COLO668 (cell line): ENCODE measurements around the gene LPP.

ENCODE experiments used
- DNase-seq: peaks from one replicate; lab custom pipeline; 2025; ENCODE audit not compliant: unreplicated experiment; lab: John Stamatoyannopoulos, UW

Gene LPP

DNA sequence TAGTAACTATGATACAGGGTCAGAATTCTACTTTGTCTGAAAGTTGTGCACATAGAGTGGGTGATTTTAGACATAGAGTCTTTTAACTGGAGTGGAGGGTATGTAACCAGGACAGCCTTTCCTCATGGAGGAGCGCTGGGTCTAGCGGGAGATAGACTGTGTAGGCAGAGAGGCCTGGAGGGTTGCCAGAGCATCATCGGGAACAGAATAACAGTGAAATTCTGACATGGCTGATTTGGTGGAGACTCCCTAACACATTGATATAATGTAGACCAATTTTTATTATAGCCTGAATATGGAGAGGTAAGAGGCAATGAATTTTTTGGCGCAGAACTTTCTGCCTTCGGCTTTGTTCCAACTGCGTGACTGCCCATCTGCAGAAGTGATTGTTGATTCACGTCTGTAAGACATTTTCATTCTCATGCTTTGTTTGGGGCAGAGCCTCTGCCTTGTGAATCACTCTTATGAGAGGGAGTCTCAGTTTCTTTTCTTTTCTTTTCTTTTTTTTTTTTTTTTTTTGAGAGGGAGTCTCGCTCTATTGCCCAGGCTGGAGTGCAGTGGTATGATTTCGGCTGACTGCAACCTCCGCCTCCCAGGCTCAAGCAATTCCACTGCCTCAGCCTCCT is 16.0 kb downstream of the LPP start:
- no peak for DNase-seq

DNA sequence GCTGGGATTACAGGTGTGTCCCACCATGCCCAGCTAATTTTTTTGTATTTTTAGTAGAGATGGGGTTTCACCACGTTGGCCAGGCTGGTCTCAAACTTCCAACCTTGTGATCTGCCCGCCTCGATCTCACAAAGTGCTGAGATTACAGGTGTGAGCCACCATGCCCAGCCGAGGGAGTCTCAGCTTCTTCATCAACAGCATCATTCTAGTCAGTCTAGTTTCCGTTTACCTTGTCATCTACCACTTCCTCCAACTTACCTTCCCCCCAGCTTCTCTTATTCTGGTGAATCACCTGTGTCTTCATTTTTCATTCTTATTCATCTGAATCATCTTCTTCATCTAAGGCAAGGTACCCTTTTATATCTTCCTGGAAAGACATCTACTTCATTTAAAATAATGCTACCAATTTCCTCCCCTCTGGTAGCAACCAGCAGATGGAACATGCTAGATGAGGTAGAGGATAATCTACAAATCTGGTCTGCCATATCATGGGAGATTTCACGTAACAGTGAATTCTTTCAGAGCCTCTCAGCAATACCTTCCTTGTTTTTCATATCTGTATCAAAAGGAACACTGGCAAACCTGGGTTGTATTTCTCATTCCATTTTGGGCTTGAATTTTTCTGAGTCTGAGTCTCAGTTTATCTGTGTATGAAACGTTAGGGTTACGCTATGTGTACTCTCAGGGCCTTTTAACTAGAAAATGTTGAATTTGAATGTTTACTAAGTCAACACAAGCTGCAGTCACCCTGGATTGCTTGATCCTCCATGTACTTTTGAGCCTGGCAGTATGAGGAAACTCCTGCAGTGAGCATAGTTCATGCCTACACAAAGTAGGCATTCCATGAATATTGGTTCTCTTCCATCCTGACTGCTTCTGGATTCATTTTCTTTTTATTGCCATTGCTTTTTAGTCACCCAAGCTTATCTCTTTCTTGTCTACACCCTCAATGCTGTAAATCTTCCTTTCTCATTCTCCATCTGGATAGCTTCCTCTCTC is 16.8 kb downstream of the LPP start:
- DNase-seq = no peak

DNA sequence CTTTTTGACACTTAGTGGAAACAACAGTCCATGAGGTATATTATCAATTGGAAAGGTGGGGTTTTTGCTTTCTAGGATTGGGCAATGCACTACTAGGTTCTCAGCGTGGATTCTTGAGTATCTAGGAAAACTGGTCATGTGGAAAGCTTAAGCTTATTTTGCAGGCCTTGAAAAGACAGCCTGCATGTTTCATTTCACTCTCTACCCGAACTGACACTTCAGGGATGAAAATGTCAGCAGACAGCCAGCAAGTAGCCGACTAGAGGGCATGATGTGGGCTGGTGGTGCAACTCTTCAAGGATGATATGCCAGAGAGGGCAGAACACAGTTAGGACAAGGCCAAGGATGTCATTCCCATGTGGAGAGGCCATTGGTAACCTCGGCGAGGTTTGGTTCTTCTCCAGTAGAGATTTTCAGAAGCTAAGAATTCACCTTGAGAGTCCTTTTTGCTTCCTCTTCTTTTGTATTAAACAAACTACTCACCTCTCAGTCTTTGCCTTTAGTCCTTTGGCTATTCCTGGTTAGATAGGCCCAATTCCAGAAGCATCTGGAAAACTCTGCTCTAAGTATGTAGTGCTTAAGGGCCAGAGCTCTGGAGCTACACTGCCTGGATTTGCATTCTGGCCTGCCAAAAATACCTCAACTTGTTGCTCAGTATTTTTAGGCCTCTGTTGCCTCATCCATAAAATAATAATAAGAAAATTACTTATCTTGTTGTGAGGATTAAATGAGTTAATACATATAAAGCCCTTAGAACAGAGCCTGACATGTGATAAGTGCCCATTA is 17.9 kb downstream of the LPP start:
- no peak for DNase-seq

DNA sequence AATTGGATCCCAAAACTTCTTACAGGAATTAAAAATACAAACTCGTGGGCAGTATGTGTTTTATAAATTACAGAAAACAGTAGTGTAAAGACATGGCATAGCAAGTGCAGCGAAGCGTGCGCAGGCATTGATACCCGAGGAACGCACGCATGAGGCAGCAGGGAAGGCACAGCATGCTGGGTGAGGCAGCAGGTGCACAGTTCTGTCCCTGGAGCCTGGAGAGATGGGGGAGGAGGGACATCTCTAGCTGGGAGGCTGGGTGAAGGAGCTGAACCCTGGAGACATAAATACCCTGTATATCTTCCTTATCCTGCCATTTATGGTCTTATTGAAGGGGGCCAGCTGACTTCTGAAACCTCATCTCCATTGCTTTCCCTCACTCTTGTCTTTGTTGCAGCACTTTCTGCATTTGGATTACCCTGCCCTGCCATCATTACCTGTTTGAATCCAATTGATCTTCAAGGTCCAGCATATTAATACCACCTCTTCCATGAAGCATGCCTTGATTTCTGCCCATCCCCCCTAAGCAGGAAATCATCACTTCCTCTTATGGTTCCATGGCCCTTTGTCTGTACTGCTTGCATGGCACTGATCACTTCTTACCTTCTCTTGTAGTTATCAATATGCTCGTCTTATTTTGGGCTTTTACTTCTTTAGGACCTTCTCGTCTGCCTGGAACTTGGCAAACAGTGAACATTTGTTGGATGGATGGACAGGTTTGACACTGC is 20.5 kb downstream of the LPP start:
- DNase-seq = peak; percentile 43

DNA sequence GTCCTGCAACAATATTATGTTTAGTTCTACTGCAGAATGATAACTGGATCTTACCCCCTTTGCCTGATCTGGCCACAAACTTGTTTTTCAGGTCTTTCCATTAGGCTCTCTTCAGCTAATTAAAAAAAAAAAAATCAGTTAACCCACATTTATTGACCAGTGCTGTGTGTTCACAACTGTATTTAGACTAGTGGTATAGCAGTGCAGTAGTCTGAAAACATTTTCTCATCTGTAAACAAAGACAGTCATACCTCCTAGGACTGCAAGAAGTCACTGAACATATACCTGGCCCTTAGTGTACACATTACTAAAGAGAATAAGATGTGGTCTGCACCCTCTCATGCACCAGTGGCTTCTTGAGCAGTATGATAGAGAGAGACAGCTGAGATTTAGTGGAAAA is 22.5 kb downstream of the LPP start:
- DNase-seq = no peak

DNA sequence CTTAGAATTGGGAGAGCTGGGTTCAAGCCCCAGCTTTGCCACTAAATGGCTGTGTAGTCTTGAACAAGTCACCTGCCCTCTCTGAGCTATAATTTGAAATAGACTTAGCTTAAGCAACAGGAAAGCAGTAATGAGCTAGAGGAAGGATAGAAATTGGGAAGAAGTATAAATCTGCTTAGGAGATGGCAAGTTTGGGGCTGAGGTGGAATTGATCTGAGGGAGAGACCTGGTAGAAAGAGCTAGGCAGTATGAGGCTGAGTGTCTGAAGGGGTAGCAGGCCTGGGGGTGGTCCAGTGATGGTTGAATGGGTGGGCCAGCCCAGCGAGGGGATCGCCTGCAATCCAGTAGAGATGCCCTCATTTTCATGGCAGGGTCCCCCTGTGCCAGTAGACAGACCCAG is 22.9 kb downstream of the LPP start:
- DNase-seq = no peak

DNA sequence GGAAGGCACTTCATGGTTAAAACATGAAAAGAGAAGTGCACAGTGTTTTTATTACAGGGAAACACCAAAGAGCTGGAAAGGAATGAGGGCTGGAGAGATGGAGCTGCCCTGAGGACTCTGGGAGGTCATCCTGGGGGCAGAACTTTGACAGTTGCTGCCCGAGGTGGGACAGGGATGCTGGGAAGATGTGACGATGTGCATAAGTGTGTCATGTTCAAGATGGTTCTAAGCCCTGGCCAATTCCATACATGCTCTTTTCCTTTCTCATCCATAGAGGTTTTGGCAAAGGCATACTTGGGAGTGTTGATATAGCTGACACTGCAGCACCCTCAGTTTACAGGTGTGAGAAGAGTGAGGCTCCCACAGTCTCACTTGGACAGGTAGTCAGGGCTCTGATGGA is 23.8 kb downstream of the LPP start:
- DNase-seq = no peak

DNA sequence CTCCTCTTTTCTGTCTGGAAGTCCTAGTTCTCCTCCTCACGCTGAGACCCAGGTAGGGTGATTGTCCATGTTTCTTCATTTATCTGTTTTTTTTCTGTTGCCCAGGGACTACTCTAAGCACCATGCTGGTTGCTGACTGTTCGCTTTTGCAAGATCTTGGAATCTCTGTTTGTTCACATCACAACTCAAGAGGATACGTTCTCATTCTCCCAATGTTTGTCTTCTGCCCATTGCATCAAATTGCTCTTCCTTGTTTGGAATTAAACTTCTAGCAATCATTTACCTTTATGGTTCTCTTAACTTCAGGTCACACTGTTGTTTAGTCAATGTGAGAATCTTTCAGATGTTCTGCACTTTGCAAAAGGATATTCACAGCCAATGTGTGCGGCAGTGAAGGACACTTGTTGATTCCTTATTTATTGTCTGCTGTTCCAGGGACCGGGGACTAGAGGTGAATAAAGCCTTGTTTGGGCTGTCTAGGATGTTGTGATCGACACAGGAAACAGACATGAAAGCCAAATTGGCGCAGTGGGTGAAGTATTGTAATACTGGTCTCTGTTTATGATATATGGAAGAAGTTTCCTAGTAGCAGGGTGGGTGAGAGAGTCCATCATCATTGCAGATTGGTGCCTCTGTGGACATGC is 24.5 kb downstream of the LPP start:
- DNase-seq = no peak

DNA sequence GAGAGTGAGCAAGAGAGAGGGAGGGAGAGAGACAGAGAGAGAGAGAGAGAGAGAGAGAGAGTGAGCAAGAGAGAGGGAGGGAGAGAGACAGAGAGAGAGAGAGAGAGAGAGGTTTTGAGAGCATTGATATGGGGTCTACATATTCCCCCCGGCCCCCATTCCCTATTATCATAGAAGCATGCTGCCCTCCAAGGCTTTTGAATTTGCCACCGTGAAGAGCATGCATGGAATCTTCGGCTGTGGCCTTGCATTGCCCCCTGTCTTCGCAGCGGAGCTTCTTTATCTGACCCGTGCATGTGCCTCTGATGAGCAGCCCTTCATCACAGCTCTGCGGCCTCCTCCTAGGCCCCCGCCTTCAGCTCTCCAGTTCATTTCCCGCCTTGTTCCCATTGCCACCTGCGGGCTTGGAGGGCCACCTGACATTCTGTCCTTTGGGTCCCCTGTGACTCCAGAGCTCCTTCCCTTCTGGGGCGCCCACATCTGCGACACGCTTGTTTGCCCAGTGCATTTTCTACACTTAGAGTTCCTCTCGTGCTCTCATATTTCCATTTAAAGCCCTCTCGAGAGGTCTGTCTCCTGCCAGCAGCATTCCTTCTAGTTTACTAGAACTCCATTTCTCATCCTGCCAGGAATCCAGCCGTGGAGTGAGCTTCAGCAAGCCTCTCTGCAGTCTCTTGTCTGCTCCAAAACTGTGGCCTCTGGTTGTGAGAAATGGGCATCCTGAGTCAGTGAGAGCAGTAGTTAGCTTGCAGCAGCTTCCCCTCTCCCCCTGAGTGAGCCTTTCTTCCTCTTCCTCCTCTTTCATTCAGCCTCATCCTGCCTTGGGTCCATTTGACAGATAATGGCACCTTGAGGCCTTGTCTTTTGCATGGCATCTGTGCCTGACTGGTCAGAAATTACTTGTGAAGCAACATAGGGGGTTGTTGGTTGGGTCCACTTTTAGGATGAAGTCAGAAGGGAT is 25.3 kb downstream of the LPP start:
- no peak for DNase-seq

DNA sequence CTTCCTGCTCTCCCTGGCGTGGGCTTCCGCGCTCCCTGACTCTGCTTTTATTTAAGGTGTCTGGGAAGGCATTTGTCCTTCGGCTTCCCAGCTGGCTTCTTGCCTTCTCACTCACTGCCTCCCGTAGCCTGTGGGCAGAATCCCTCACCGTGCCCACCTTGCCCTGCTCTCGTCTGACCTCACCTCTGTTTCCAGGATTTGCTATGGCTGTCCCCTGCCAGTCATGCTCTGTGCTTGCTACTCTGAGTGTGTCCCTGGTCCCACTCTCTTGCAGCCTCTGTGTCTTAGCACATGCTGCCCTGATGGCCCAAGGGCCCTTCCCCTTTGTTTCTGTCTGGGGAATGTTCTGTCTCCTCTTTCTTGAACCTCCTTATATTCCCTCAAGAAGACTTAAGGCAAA is 26.2 kb downstream of the LPP start:
- no peak for DNase-seq

DNA sequence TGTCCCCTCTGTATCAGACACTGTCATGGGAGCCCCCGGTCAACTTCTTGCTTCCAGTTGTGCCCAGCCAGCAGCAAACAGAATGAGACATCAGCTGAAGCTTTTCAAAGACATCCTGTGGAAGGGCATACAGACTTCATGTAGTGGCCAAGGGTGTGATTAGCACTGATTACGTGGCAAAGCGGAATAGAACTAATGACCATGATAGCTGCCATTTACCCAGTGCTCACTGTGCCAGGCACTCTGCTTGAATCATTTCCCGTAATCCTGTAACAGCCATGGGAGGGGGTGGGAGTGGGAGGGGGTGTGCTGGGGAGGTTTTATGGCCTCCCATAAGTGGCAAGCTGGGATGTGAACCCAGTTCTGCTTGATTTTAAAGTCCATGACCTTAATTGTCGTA is 29.5 kb downstream of the LPP start:
- DNase-seq = no peak

DNA sequence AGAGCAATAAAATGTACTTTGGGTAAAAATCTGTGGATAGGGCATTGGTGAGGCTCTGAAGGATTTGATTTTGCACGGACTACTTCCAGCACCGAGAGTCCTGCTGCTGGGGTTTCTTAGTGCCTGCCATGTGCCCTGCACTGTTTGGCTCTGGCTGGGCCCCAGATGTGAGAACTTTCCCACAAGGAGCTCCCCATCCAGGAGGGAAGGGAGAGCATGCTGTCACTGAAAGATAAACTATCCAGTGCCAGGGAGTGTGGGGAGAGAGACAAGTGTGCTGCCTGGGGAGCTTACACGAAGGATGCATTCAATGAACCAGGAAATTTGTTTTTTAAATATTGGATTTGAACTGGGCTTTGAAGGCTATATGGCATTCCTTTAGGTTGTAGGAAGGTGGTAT is 30.2 kb downstream of the LPP start:
- no peak for DNase-seq

DNA sequence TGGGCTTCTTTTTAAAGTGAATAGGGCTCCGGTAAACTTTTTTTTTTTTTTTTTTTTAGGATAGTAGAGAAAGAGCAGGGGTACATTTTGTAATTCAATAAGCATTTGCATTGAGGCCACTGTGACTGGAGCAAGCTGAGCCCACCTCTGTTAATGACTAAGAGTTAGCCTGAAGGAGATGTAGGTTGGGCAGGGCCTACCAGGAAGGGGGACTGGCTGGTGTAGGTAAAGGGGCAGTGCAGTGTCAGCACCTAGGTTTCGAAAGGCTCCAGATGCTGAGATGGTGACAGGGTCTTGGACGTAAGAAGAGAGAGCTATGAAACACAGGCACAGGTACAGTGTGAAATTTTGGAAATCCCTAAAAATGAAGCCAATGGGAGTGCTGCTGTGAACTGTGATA is 30.7 kb downstream of the LPP start:
- DNase-seq = no peak

DNA sequence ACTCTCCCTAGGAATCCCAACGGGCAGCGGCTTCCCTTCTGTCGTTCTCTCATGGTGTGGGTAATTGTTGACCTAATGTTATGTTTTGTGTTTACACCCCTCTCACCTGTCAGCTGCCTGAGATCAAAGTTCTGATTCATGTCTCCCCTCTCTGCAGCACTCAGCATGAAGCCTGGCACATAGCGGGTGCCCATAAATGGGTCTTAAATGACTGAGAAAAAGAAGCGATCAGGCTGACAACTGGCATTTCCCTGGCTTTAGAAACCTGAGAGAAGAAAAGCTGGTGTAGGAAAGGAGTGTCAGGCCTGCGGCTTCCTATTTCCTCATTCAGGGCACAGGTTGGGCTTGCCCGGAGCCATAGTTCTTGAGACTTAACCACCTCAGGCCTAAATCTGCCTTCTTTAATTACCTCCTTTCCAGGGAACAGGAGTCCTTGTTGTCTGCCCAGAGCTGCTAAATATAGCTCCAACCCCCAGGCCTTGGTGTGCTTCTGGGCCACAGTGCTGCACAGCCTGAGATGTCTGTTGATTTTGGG is 31.8 kb downstream of the LPP start:
- peak; percentile 34 for DNase-seq

DNA sequence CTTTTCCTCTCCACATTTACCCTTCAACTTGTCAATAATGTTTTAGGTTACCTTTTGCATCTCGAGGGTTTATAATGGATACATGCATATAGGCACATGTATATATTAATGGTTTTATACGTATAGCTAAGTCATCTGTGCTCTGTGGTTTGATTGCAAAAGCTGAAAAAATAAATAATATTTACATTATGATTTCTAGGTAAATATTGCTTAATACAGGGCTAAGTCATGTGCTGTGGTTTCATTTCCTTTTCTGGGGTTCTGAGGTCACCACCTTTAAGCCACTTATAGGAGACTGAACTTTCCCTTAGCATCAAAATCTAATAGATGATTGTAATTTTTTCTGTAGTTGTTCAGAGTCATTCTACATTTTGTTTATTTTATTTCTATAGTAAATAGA is 33.1 kb downstream of the LPP start:
- DNase-seq = no peak

DNA sequence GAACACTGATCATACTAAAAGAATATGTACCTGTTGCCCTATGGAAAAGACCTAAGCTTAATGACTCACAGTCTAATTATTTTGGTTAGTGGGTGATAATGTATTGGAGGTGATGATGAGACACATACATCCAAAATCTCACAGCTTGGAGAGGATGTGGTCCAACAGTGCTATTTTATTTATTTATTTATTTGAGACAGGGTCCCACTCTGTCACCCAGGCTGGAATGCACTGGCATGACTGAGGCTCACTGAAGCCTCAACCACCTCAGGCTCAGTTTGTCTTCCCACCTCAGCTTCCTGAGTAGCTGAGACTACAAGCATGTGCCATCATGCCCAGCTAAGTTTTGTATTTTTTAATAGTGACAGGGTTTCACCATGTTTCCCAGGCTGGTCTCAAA is 35.0 kb downstream of the LPP start:
- DNase-seq = no peak

DNA sequence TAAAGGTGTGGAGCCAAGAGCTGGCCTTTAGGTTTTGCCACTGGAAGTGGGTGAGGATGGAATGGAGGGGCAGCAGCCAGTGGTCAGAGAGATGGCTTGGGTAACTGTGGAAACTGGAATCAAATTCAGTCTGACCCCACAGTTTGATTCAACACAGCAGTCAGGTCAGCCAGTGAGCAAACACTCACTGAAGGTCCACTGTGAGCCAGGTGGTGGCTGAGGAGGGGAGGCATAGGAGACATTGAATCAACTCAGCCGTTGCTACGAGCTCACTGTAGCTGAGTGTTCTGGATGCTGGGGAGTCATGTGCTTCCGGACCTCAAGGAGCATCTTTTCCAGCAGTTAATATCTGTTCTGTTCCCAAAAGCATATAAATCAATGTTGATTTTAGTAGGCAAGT is 37.5 kb downstream of the LPP start:
- no peak for DNase-seq

DNA sequence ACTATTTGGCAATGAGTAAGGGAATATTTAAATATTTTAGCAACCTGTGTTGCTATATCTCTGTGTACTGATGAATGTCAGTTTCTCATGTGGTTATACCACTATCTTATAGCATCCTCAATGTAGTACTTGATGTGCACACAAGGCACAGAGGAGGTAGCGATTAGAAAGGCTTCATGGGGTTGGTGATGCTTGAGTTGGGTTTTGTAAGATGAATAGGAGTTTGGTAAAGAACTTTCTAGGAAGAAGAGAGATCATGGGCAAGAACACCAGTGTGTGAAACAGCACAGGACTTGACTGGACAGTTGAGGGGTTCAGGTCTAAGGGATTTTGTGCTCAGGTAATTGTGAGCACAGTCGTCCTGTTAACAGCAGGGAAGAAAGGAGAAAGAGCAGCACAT is 38.1 kb downstream of the LPP start:
- DNase-seq = no peak

DNA sequence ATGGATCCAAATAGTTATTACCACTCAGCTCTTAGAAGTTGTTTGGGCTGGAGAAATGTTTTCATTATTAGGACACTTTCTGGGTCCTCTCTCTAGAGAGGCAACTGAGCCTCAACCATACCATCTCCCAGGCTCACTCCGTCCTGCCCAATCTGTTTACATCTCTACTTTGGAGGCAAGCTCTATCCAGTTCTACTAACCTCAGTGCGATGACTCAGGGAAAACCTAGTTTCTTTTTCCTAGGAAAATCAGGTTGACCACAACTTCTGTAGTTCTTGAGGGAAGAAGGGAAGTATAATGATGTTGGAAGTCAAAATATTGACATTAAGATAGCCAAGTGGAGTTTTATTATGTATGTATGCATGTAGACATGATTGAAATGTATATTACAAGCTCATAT is 40.4 kb downstream of the LPP start:
- no peak for DNase-seq
